Common myeloid progenitor, CD34-positive (primary cell): ENCODE results near the gene LRMDA.

ENCODE experiments used
- CTCF ChIA-PET: fragments of 350-600 bp; sonication (Branson Sonifier 250); formaldehyde crosslinking; loops from one replicate; lab custom pipeline; 2021; ENCODE audit warnings: antibody characterized with exemption; lab: Charles Lee
- POLR2A ChIA-PET: fragments of 350-600 bp; sonication (Branson Sonifier 250); formaldehyde crosslinking; loops from one replicate; lab custom pipeline; 2021; ENCODE audit warnings: antibody characterized with exemption; lab: Charles Lee
- DNase-seq, 3 donors: peaks; one replicate each; pipeline versions ENCODE4 v3.0.0 to v3.0.0-alpha.2; 2013
- H3K27ac ChIP-seq, 2 experiments: 1 replicate in 1 of 2; 2 replicates in 1 of 2; pipeline ENCODE4 v1.7.0; 2013; ENCODE audit warnings: inconsistent platforms in 2 of 2, low read length in 2 of 2, mild to moderate bottlenecking in 2 of 2, low read depth in 1 of 2, moderate library complexity in 1 of 2; ENCODE audit not compliant: severe bottlenecking in 2 of 2, insufficient read depth in 1 of 2, poor library complexity in 1 of 2
- H3K27me3 ChIP-seq, 5 experiments: replicated peaks in 2 of 5; 1 replicate in 3 of 5; 2 replicates in 2 of 5; pipeline versions ENCODE4 v1.6.1 to v1.7.0; 2013; ENCODE audit warnings: low read length in 4 of 5, mild to moderate bottlenecking in 2 of 5, moderate library complexity in 2 of 5, inconsistent platforms in 1 of 5; ENCODE audit not compliant: insufficient read depth in 5 of 5, control insufficient read depth in 4 of 5
- H3K36me3 ChIP-seq, 4 experiments: 1 replicate in 2 of 4; 2 replicates in 2 of 4; pipeline versions ENCODE4 v1.6.1 to v1.7.0; 2013; ENCODE audit warnings: low read length in 3 of 4, control low read depth in 1 of 4, mild to moderate bottlenecking in 1 of 4; ENCODE audit not compliant: control insufficient read depth in 4 of 4, insufficient read depth in 4 of 4
- H3K4me1 ChIP-seq, 4 experiments: 1 replicate in 3 of 4; 2 replicates in 1 of 4; pipeline versions ENCODE4 v1.6.1 to v1.7.1; 2013; ENCODE audit warnings: low read length in 3 of 4, mild to moderate bottlenecking in 3 of 4, control low read depth in 1 of 4, inconsistent platforms in 1 of 4, moderate library complexity in 1 of 4; ENCODE audit not compliant: control insufficient read depth in 4 of 4, insufficient read depth in 4 of 4; ENCODE audit errors: control extremely low read depth in 1 of 4
- H3K4me3 ChIP-seq, 7 experiments: 1 replicate in 4 of 7; 2 replicates in 3 of 7; pipeline versions ENCODE4 v1.5.1 to v1.7.0; 2013; ENCODE audit warnings: mild to moderate bottlenecking in 7 of 7, low read length in 6 of 7, moderate library complexity in 6 of 7, inconsistent platforms in 2 of 7, low read depth in 2 of 7, control low read depth in 1 of 7; ENCODE audit not compliant: insufficient read depth in 4 of 7, control insufficient read depth in 1 of 7; ENCODE audit errors: extremely low read depth in 1 of 7
- H3K9me3 ChIP-seq, 5 experiments: 1 replicate in 4 of 5; 2 replicates in 1 of 5; pipeline versions ENCODE4 v1.6.1 to v1.7.1; 2013; ENCODE audit warnings: low read length in 4 of 5, mild to moderate bottlenecking in 2 of 5, inconsistent platforms in 1 of 5, low read depth in 1 of 5, moderate library complexity in 1 of 5; ENCODE audit not compliant: control insufficient read depth in 4 of 5, insufficient read depth in 2 of 5; ENCODE audit errors: control extremely low read depth in 1 of 5
- WGBS: methylation state at CpG from one replicate; pipeline ENCODE4 v1.1.5; 2013; ENCODE audit not compliant: insufficient coverage; 5-methylcytosine and 5-hydroxymethylcytosine counted together

LRMDA gene

DNA sequence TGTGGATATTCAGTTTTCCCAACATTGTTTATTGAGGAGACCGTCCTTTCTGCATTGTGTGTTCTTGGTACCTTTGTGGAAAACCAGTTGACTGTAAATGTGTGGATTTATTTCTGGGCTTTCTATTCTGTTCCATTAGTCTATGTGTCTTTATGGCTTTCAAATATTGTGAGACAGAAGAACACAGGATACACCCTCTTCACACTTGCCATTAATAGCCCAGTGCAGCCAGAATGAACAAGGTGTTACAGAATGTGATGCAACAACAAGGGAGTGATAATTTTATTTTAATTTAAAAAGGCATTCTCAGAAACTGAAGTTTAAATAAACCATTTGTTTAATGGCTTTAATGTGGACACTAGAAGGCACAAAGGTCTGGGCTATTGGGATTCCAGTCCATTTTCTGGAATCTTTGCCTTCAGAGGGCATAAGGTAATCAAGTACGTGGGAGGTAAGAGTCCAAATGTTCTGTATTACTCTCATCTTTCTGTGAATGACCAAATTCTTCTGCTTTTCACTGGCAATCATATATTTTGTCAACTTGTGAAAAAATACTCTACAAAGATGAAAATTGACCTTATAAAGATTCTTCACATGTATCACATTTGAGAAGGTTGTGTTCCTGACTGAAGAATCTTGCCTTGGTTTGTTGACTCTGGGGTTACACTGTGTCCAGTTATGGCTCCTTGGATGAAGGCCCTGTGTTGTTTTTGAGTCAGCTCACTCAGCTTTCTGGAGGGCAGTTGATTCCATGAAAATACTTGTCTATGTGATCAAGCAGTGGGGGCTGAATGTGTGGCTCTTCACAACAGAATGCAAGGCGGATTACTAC, 962.7 kb downstream of the LRMDA start:
- CTCF ChIA-PET: no interaction called here
- Histone ChIP-seq H3K9me3 (no peaks in the 10 kb centered on the region), H3K36me3 (no peaks in the 10 kb centered on the region), H3K27me3 (no peaks in the 10 kb centered on the region), H3K27ac (no peak overlapping the region), H3K4me1 (no peaks in the 10 kb centered on the region), H3K4me3 (no peak overlapping the region)
- DNase-seq: no peak
- POLR2A ChIA-PET: no interaction called here
- 100% methylated on average over 2 of the region's 3 CpGs for WGBS

- POLR2A ChIA-PET: no interaction called here
- no peaks in the 10 kb centered on the region for H3K27me3 ChIP-seq
- H3K4me3 ChIP-seq: no peak overlapping the region
- H3K4me1 ChIP-seq: no peaks in the 10 kb centered on the region
- H3K27ac ChIP-seq: no peak overlapping the region
- CTCF ChIA-PET: no interaction called here
- H3K36me3 ChIP-seq: no peaks in the 10 kb centered on the region
- DNase-seq: no peak
- H3K9me3 ChIP-seq: no peaks in the 10 kb centered on the region
Observed at GRCh38 chr10:76394707-76395042, 963.3 kb downstream of the LRMDA start.

- H3K27ac ChIP-seq: no peak overlapping the region
- WGBS: 100% methylated on average over 1 of the region's 1 CpG
- DNase-seq: no peak
- H3K4me1 ChIP-seq: no peaks in the 10 kb centered on the region
- POLR2A ChIA-PET: no interaction called here
- no peaks in the 10 kb centered on the region for H3K36me3 ChIP-seq
- H3K27me3 ChIP-seq: no peaks in the 10 kb centered on the region
- peaks cover 0 to 4% (median 2%) of the 10 kb centered on the region in 5 experiments for H3K9me3 ChIP-seq
- CTCF ChIA-PET: no interaction called here
- H3K4me3 ChIP-seq: no peak overlapping the region
Observed at GRCh38 chr10:76395251-76395650, 963.8 kb downstream of the LRMDA start.

- ChIA-PET CTCF (no interaction called here), POLR2A (no interaction called here)
- Histone ChIP-seq H3K9me3 (peaks cover 0 to 4% (median 2%) of the 10 kb centered on the region in 5 experiments), H3K4me1 (no peaks in the 10 kb centered on the region), H3K36me3 (no peaks in the 10 kb centered on the region), H3K4me3 (no peak overlapping the region), H3K27ac (no peak overlapping the region), H3K27me3 (no peaks in the 10 kb centered on the region)
- no peak for DNase-seq
- WGBS: 67% methylated on average over 4 of the region's 6 CpGs
Observed at GRCh38 chr10:76396134-76396533, 964.7 kb downstream of the LRMDA start.

DNA sequence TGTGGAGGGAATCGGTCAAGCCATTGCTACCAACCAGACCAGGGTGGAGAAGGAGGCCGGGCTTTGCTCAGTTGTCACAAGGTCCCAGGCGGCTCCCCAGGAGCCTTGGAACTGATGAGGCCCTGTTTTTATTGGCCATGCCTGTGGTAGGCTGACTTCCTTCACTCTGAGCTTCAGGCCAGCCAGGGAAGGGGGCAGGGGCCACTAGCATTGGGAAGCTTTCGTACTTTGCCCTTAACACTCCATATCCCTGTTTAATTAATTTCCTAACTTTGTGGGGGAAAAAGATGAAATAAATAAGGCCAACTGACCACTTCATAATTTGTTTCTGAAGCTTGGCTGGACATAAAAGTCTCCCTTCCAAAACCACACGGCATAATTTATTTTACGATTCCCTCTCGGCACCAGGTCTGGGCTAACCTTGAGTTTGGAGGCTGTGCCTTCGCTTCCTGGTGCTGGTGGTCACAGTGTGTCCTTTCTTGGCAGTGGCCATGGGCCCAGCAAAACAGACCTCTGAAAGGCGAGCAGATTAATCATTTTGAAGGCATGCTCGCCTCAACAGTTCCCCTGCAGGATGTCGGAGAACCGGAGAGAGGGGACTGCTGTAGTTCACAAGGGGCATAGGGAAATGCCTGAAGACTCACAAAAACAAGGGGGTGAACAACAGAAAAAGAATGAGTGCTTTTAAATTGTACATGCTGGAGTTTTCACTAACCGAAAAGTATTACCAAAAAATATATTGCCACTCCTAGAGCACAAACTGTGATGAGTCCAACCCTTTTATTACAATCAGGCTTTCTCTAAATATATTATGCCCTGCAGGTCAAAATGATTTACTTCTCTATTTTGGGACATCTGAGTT, 966.0 kb downstream of the LRMDA start:
- no peak for DNase-seq
- no peak overlapping the region for H3K27ac ChIP-seq

GRCh38 chr10:76398043-76398710, 966.8 kb downstream of the LRMDA start:
- CTCF ChIA-PET: no interaction called here
- Histone ChIP-seq H3K4me1 (no peaks in the 10 kb centered on the region), H3K36me3 (no peaks in the 10 kb centered on the region), H3K27ac (no peak overlapping the region), H3K4me3 (no peak overlapping the region), H3K9me3 (peaks cover 0 to 4% (median 2%) of the 10 kb centered on the region in 5 experiments), H3K27me3 (no peaks in the 10 kb centered on the region)
- POLR2A ChIA-PET: no interaction called here
- no peak for DNase-seq
- 75% methylated on average over 2 of the region's 6 CpGs for WGBS

More for the DNA sequence above, 966.0 kb downstream of the LRMDA start:
- peaks cover 0 to 4% (median 2%) of the 10 kb centered on the region in 5 experiments for H3K9me3 ChIP-seq
- 97% methylated on average over 12 of the region's 13 CpGs for WGBS
- no peaks in the 10 kb centered on the region for H3K27me3 ChIP-seq
- ChIA-PET POLR2A (no interaction called here), CTCF (no interaction called here)
- H3K36me3 ChIP-seq: no peaks in the 10 kb centered on the region
- H3K4me3 ChIP-seq: no peak overlapping the region
- H3K4me1 ChIP-seq: no peaks in the 10 kb centered on the region
